ENCODE results near the gene C2orf69.

C2orf69 gene

DNA sequence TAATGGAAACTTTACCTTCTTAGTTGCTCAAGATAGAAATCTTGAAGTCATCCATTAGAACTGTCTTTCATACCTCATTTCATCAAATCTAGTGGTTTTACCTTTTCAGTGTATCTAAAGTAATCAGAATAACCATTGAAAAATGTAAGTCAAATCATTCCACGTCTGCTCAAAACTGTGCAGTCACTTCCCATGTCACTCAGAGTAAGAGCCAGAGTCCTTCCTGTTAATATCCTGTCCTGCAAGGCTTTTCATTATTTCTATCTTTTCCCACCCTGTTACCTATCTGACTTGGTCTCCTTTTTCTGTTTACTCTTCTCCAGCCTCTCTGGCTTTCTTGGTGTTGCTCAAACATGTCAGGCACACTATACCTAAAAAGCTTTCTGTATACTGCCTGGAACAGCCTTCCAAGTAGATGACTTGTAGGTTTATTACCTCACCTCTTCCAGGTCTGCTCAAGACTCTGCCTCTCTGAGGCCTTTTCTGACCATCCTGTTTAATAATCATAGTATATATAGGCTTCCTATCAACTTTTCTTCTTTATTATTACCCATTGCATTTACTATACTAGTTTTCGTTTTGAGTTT is 3.4 kb downstream of the C2orf69 start:
- no peak for DNase-seq (ENCODE audit: low spot score)

DNA sequence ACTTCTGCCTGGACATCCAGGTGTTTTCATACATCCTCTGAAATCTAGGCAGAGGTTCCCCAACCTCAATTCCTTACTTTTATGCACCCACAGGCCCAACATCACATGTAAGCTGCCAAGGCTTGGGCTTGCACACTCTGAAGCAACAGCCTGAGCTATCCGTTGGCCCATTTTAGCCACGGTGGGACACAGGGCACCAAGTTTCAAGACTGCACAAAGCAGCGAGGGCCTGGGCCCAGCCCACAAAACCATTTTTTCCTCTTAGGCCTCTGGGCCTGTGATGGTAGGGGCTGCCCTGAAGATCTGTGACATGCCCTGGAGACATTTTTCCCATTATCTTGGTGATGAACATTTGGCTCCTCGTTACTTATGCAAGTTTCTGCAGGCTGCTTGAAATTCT is 5.9 kb downstream of the C2orf69 start:
- no peak for DNase-seq (ENCODE audit: low spot score)

DNA sequence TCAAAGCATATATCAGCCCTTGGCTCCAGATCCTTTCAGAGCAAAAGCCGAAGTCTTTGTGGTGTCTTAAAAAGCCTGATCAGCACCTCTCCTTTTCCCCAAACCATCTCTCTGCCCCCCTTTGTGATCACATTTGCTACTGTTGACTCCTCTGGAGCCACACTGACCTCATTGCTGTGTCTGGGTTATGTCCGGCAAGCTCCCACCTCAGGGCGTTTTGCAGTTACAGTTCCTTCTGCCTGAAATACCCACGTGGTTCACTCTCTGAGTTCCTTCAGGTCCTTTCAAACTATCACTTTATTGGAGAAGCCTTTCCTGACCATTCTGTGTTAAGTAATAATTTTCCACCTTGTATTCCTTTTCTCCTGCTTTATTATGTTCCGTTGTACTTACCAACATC is 11.8 kb downstream of the C2orf69 start:
- DNase-seq (ENCODE audit: low spot score): no peak

DNA sequence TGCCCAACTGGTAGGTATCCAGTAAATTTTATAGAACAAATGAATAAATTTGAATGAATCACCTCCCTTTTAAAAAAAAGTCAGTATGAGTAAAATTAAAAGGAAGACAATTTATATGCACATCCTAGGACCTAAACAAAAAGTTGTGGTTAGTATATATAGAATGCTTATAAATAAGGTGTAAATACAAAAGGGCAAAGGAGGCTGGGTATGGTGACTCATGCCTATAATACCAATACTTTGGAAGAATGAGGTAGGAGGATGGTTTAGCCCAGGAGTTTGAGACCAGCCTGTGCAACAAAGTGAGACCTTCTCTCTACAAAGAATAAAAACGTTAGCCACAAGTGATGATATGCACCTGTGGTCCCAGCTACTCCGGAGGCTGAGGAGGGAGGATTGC is 12.8 kb downstream of the C2orf69 start:
- no peak for DNase-seq (ENCODE audit: low spot score)

DNA sequence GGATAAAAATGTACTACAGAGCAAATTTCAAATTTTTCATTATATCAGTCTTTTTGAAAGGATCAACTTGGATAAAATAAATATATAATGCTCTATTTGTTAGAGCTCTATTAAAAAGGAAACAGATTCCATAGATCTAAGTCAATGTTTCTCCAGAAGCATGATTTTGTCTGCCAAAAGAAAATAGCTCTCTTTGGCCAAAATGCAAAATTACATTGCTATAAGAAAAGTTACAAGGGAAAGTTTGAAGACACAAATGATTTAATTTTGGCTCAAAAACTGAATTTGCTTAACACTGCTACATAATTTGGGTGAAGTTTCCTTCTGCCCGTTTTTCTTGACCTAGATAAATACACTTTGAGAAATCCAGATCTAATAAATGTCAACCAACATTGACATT is 15.7 kb downstream of the C2orf69 start:
- DNase-seq (ENCODE audit: low spot score): no peak

DNA sequence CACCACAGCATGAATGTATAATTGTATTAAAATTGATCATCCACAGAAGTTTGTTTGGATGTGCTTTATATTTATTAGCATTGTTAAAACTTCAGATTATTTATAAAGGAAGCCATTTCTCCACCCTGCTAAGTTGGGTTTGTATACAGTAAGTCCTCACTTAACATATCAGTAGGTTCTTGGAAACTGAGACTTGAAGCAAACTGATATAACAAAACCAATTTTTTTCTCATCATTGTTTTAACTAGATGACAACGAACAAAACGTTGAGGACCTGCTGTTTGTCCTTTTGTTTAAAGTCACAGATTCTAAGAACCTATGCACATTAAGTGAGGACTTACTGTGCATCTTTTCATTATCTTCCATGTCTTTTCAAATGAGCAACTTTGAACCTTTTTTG is 17.1 kb downstream of the C2orf69 start:
- DNase-seq (ENCODE audit: low spot score): no peak

DNA sequence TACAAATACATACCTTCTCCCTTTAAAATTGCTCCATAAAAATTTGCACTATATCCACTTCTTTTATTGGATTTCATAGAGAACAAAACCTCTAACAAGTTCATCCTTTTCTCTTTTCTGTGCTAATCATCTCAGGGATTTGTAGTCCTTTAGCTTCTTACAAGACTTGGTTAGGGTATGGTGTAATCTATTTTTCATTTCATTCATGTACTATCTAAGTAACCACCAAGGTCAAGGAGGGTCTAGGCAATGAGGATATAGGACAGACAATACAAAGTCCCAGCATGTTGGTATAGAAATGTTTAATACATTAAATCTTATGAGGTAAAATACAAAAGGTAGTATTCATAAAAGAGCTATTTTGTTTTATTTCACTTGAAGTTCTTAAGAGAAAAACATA is 17.5 kb downstream of the C2orf69 start:
- no peak for DNase-seq (ENCODE audit: low spot score)

DNA sequence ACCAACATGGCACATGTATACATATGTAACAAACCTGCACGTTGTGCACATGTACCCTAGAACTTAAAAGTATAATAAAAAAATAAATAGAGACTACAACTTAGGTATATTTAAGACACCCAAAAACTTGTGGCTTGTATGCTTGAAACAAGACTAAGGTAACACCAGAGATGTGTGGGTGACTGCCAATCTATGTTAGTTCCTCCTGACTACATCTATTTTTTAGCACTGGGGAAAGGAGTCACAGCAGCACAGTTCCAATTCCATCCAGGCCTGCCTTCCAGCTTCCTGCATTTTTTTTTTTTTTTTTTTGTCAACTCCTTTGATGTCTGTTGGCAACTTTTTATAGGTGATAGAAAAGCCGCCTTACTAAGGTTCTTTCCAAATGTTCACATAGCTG is 18.2 kb downstream of the C2orf69 start:
- DNase-seq (ENCODE audit: low spot score): peak; percentile 23

DNA sequence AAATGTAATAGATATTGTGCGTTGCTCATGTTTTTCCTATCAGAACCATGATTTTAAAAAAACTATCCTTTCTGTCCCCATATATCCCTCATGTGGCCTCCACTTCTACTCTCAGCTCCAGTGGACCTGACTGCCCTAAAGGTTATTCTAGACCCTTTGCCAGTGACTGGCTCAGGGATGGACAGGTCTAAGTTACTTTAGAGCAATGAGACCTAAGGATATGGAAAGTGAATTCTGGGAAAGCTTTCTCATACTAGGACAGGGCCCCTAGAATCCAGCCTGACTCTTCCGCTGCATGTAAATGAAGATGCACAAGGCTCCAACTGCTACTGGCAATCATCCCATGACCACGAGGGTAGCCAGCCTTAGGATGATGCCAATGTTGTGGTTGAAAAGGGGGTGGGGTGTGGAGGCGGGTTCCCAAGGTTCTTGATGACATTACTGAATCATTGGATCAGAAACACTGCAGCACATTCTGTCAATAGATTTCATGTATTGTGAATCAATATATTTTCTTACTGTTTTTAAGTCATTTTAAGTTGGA is 21.3 kb downstream of the C2orf69 start:
- peak; percentile 9 for DNase-seq (ENCODE audit: low spot score)

DNA sequence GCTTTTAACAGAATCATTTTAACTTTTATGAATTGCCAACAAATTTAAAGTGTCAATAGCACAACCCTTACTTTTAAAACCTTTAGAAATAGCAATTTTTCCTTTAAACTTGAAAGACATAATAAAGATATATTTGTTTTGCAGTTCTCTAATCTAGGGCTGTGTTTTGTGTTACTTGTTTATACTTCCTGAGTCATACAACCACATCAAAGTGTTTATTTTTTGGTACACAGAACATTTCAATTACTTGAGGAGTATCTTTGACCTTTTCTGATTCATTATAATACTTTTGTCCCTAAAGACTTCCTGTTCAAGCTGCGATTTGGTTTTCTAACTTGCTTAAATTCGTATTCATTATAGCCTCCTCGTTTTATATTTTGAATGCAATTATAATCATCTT is 22.4 kb downstream of the C2orf69 start:
- peak; percentile 72 for DNase-seq (ENCODE audit: low spot score)

DNA sequence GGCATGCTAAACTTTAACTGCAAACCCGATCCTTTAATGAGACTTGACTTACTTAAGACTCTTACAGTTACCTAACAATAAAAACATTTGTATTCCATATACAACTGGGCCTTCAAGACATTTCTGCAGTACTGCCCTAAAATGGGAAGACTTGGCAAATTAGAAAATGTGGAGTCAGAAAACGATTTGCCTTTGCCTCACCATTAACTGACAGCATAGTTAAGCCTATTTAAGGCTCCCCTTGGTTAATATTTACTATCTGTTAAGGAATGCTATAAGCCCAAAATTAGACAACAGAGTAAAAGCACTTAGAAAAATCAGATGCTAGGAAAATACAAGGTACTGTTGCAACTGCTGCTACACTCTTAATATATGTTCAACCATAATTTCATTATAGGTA is 25.5 kb downstream of the C2orf69 start:
- DNase-seq (ENCODE audit: low spot score): no peak

DNA sequence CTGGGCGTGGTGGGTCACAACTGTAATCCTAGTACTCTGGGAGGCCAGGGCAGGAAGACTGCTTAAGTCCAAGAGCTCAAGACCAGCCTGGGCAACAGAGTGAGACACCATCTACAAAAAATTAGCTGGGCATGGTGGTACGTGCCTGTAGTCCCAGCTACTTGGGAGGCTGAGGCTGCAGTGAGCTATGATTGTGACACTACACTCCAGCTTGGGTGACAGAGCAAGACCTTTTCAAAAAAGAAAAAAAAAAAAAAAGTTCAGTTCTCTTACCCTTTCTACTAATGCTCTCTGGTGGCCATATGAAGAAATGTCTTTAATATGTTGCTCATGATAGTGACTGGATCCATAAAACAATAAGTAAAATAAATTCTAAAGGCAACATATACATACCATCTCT is 29.3 kb downstream of the C2orf69 start:
- peak; percentile 67 for DNase-seq (ENCODE audit: low spot score)

DNA sequence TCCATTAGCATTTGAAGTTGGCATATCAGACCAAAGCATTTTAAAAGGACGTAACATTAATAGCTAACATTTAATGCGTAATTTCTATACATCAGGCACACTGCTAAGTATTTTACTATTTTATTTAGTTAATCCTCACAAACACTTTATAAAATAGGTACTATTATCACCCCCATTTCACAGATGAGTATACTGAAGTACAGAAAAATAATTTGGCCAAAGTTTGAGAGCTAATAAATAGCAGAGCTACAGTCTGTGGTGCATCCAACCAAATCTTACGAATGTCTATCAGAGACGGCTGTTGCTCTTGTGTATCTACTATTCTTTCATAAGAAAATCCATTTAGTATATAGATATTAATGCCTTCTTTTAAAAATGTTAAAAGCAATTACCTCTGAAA is 32.3 kb downstream of the C2orf69 start:
- DNase-seq (ENCODE audit: low spot score): no peak

DNA sequence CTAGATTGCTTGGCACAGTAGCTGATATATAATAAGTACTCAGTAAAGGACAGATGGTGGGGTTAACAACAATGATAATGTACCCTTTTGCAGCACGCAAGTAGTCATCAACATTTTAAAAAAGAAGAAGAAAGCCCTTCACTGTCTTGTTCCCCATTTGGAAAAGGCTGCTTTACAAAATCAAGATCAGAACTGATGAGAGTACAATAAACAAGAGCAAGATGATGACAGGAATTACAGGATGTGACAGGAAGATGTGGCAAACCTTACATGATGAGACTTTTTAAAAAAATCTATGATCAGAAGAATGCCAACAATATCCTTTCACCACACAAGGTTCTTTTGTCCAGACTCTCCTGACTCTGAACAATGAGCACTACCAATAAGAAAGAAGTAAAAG is 35.1 kb downstream of the C2orf69 start:
- no peak for DNase-seq (ENCODE audit: low spot score)

DNA sequence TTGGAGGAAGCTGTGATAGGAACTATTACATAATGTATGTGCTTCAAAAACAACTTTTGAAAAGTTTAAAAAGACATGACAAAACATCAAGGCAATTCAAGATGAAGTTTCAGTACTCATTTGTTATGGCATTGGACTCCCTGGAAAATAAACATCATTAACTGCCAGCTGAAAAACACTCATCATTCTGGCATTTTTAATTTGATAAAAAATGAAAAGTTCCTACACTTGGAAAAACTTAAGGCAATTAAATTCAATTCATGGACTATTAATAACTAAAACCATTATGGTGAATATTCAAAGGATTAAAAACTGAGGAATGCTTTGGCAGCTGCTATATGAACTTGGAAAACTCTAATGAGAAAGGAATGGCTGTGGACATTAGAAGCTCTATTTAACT is 35.7 kb downstream of the C2orf69 start:
- no peak for DNase-seq (ENCODE audit: low spot score)

DNA sequence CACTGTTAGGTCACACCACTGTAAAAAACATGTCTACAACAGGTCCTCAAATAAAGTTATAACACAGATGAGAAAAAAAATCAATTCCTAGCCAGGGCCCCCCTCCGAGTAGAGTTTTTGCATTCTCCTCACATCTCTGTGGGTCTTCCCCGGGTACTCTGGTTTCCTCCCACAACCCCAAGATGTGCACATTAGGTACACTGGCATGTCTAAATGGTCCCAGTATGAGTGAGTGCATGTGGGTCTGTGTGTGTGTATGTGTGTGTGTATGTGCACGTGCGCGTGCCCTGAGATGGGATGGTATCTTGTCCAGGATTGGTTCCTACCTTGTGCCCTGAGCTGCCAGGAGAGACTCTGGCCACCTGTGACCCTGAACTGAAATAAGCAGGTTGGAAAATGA is 39.3 kb downstream of the C2orf69 start:
- DNase-seq (ENCODE audit: low spot score): no peak

DNA sequence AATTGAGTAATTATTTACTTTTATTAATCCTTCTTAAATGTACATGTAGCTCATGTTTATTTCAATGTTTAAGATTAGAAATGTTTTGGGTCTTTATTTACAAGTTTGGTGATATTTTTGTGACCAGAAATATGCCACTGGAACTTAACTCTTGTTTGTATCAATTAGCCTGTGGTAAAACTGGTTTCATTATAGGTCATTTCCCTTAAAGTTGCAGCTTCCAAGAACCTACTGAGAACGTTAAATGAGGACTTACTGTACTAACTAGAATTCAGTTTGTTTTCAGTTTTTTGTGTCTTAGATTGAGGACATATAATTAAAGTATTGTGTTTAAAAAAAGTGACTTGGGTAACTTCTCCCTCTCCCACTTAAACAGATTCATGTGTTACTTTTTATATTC is 39.9 kb downstream of the C2orf69 start:
- no peak for DNase-seq (ENCODE audit: low spot score)

DNA sequence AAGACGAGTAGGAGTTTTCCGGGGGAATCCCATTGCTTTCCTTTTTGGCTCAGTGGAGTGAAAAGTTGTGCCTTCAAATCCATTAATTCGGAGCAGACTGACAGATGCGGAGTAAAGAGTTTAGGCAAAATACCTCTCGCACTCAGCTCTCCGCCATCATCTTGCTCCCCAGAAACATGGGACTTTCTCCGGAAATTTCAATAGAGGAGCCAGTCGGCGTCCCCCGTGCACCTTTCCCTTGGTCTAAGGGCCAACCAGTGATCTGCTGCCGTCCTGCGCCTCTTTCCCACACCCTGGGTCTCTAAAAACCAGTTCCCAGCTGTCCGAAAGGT is 43.9 kb downstream of the C2orf69 start:
- no peak for DNase-seq (ENCODE audit: low spot score)

DNA sequence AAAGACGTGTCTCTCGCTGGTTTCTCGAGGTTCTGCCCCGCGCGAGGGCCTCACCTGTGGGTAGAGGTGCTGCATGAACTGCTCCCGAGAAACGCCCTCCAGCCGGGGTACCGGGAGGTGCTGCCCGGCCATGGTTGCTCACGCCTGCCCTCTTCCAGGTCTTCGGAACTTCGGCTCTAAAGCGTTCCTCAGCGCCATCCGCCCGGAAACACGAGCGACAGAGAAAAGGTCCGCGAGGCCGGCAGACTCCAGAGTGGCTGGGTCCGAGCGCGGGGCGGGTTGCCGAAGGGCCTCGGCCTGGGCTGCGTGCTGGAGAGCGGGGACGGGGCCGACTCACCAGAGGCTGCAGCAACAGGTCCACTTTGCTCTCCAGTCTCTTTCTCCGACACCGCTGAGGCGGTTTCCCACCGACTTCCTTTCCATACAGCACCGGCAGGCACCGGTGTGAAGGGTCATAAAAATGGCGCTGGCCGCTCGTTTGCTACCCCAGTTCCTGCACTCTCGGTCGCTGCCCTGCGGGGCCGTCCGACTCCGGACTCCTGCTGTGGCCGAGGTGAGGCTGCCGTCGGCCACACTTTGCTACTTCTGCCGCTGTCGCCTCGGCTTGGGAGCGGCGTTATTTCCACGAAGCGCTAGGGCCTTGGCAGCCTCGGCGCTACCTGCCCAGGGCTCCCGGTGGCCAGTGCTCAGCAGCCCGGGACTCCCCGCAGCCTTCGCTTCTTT is 44.4 kb downstream of the C2orf69 start, which contains the start of the genes MAIP1 and TYW5:
Gene MAIP1 (plus strand): TSS at position 244 of the 723 bp plus-strand sequence. CDS start 217 bp downstream, at position 461.
Gene TYW5 (minus strand): TSS at position 153 of the 723 bp plus-strand sequence. CDS start 21 bp downstream, at position 132.
- DNase-seq (ENCODE audit: low spot score): peak; percentile 88

DNA sequence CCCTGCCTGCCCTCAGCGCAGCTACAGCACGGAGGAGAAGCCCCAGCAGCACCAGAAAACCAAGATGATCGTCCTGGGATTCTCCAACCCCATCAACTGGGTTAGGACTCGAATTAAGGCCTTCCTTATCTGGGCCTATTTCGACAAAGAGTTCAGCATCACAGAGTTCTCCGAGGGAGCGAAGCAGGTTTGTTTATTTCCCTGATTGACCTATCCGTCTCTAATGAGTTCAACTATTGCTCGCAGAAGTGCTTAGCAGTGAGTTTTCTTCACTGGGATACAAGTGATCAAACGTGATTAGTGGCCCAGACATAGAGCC is 44.9 kb downstream of the C2orf69 start:
- DNase-seq (ENCODE audit: low spot score): no peak

DNA sequence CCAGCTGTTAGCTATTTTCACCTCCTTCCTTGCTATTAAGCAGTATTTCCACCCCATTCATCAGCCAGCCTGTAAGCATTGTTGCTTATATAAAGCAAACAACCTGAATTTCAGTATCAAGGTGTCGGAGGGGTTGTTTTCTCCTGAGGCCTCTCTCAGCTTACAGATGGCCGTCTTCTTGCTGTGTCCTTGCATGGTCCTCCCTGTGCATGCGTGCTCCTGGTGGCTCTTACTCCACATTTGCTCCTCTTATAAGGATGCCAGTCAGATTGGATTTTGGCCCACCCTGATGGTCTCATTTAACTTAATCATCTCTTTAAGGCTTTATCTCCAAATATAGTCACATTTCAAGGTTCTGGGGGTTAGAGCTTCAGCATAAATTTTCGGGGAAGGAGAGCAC is 46.9 kb downstream of the C2orf69 start:
- DNase-seq (ENCODE audit: low spot score): no peak

DNA sequence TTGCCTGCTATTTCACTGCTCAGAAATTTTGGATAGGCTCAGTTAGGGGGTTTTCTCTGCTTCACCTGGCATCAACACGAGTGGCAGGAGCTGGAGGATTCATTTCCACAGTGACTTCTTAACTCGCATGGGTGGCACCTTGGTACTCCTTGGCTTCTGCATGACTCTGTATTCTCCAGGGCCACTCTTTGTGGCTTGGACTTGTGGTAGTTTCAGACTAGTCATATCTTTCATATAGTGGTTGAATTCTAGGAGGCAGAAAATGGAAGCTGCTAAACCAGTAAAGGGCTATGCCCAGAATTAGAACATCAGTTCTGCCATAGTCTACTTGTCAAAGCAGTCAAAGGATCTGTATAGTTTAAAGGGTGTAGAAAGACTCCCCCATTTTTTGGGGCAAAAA is 51.1 kb downstream of the C2orf69 start:
- no peak for DNase-seq (ENCODE audit: low spot score)

DNA sequence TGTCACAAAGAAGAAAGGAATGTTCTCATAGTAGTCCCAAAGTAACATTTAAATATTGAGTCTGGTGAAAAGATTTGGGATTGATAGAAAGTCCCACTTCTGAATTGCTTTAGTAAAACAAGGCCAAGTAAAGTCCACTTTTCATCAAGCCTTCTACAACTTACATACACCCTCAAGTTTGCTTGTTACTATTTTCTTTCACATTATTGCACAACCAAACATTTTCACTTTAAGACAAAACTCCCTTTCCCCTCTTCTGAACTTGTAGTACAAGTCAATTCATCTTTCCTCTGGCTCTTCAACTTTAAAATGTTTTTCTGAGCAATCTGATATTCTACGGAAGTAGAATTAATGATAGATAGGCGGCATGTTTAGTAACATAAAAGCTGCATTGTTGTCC is 55.3 kb downstream of the C2orf69 start:
- no peak for DNase-seq (ENCODE audit: low spot score)

DNA sequence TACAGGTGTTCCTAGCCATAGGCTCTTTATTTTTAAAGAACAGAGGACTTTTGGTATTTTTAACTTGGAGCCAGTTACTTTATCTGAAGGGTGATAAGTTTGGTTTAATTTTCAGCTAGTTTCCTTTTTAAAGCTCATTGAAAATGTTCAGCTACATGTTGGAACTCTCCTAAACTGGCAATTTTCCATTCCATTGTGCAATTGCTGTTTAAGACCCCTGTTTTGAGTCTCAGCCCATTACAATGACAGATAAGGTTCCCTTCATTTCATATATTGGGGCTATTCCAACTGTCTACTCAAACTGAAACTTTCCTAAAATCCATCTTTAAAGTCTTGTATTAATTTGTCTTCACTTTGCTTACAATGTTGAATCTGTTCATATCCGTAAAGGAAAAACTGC is 55.9 kb downstream of the C2orf69 start:
- DNase-seq (ENCODE audit: low spot score): no peak
